Calu3 (cell line): ENCODE measurements around the gene KRTAP1-1. TPM values are rescaled to one million over a fixed set of nuclear protein-coding genes. Genes with fewer than 3 reads are reported as not detected.
"Not testable (repeated sequence)": the region's sequence is repeated elsewhere in the genome, so short reads cannot be mapped to it uniquely, and the experiment has no call there.

Source experiments
- BruUV-seq: library from RNA; stranded (reverse); fragments of 400-500 nt; replicated peaks from 2 replicates; lab custom pipeline; 2021; lab: Mats Ljungman, UMichigan
- CTCF ChIA-PET: fragments of 300-600 bp; sonication (Branson Sonifier 250); formaldehyde crosslinking; loops from one replicate; lab custom pipeline; 2022; ENCODE audit warnings: antibody characterized with exemption; lab: Charles Lee
- DNase-seq: peaks from one replicate; pipeline ENCODE4 v3.0.0; 2022
- H3K27ac Mint-ChIP-seq: one replicate; pipeline ENCODE4 v1.8.0; 2022; ENCODE audit warnings: mixed read lengths; ENCODE audit not compliant: unreplicated experiment
- H3K27me3 Mint-ChIP-seq: one replicate; pipeline ENCODE4 v1.8.0; 2022; ENCODE audit warnings: mixed read lengths; ENCODE audit not compliant: unreplicated experiment
- H3K36me3 Mint-ChIP-seq: one replicate; pipeline ENCODE4 v1.8.0; 2022; ENCODE audit warnings: mild to moderate bottlenecking, moderate library complexity, mixed read lengths; ENCODE audit not compliant: insufficient read depth, unreplicated experiment
- H3K4me1 Mint-ChIP-seq: one replicate; pipeline ENCODE4 v1.8.0; 2022; ENCODE audit warnings: mild to moderate bottlenecking, low read depth, mixed read lengths; ENCODE audit not compliant: unreplicated experiment
- H3K4me3 Mint-ChIP-seq: one replicate; pipeline ENCODE4 v1.8.0; 2022; ENCODE audit warnings: mild to moderate bottlenecking, low read depth, moderate library complexity, mixed read lengths; ENCODE audit not compliant: unreplicated experiment
- H3K9me3 Mint-ChIP-seq: one replicate; pipeline ENCODE4 v1.8.0; 2022; ENCODE audit warnings: low read depth, mixed read lengths; ENCODE audit not compliant: unreplicated experiment
- intact Hi-C: fragments of 100-400 bp; cut with micrococcal nuclease; formaldehyde crosslinking; loops from one replicate; pipeline ENCODE4 v1.10.0; 2022; ENCODE audit not compliant: unreplicated experiment
- total RNA-seq: library from RNA; stranded (reverse); gene quantifications from 2 replicates; pipeline ENCODE4 v1.2.3, GENCODE V29; 2022
- TF ChIP-seq, protein P1 (sequence below): fragments of 200-600 bp; IDR thresholded peaks from one replicate; pipeline ENCODE4 v1.8.0; 2022; ENCODE audit warnings: antibody characterized with exemption; ENCODE audit not compliant: unreplicated experiment

Gene KRTAP1-1
- total RNA-seq, 1 experiment from 2014 or later, result 10.2 TPM

DNA sequence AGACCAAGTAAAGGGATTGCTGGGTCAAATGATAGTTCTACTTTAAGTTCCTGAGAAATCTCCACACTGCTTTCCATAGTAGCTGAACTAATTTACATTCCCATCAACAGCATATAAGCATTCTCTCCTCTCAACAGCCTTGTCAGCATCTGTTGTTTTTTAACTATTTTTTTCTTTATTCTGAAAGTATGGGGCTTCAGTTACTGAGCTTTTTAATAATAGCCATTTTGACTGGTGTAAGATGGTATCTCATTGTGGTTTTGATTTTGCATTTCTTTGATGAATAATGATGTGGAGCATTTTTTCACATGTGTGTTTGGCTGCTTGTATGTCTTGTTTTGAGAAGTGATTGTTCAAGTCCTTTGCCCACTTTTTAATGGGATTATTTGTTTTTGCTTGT is 11.3 kb upstream of the KRTAP1-1 start:
- peaks cover 2% of the 10 kb centered on the region for H3K9me3 Mint-ChIP-seq
- BruUV-seq, result no TSS peak
- H3K27me3 Mint-ChIP-seq, result no peaks in the 10 kb centered on the region
- H3K4me1 Mint-ChIP-seq, result peaks cover 26% of the 10 kb centered on the region
- intact Hi-C loops, result no loop called here
- TF ChIP-seq, protein P1, sequence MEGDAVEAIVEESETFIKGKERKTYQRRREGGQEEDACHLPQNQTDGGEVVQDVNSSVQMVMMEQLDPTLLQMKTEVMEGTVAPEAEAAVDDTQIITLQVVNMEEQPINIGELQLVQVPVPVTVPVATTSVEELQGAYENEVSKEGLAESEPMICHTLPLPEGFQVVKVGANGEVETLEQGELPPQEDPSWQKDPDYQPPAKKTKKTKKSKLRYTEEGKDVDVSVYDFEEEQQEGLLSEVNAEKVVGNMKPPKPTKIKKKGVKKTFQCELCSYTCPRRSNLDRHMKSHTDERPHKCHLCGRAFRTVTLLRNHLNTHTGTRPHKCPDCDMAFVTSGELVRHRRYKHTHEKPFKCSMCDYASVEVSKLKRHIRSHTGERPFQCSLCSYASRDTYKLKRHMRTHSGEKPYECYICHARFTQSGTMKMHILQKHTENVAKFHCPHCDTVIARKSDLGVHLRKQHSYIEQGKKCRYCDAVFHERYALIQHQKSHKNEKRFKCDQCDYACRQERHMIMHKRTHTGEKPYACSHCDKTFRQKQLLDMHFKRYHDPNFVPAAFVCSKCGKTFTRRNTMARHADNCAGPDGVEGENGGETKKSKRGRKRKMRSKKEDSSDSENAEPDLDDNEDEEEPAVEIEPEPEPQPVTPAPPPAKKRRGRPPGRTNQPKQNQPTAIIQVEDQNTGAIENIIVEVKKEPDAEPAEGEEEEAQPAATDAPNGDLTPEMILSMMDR, result no peak
- CTCF ChIA-PET, result interaction anchor here (0.9 kb wide), 1 partner anchor 10 kb away, joined by 4 read pairs; no protein-coding TSS in a partner anchor
- H3K36me3 Mint-ChIP-seq, result no peaks in the 10 kb centered on the region
- DNase-seq, result no peak
- H3K4me3 Mint-ChIP-seq, result no peak overlapping the region
- H3K27ac Mint-ChIP-seq, result no peak overlapping the region

DNA sequence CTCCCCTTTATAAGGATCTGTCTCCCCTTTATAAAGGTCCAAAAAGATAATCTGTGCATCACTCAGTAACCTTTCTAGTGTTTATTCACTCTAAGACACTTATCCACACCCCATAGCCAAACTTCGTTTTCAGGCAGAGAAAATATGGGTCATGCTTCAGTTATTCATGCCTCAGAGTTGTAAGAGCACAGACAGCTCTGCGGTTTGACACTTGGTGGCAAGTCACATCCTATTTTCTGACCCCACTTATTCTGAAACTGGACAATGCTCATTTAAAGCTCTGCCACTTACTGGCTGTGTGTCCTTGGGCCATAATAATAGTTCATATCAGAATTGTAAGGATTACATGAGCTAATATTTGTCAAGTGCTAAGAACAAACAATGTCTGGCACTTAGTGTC is 7.9 kb upstream of the KRTAP1-1 start:
- peaks cover 27% of the 10 kb centered on the region for H3K4me1 Mint-ChIP-seq
- no peaks in the 10 kb centered on the region for H3K27me3 Mint-ChIP-seq
- no TSS peak for BruUV-seq
- H3K4me3 Mint-ChIP-seq, result no peak overlapping the region
- CTCF ChIA-PET, result interaction anchor here (1.0 kb wide), 1 partner anchor 15 kb away, joined by 3 read pairs; no protein-coding TSS in a partner anchor
- peaks cover 3% of the 10 kb centered on the region for H3K9me3 Mint-ChIP-seq
- intact Hi-C loops, result no loop called here
- no peak for DNase-seq
- H3K36me3 Mint-ChIP-seq, result no peaks in the 10 kb centered on the region
- TF ChIP-seq, protein P1, result no peak
- H3K27ac Mint-ChIP-seq, result no peak overlapping the region

DNA sequence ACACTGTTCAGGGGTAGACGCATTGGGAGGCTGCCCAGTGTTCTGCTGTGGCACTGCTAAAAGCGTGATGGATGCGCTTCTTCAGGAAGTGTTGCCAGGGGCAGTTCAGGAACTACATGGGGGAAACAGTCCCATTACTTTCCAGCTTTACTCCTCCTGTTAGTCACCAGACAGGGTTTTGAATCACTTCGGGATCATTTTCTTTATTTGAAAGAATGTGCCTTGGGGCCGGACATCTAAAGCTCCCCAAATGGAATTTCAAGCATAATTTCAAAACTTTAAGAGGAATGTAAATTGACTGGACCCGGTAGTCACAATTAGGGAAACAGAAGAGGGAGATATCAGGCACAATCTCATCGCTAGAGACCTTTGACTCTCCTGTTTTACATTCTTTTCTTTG is 7.2 kb upstream of the KRTAP1-1 start:
- no peaks in the 10 kb centered on the region for H3K27me3 Mint-ChIP-seq
- intact Hi-C loops, result no loop called here
- H3K36me3 Mint-ChIP-seq, result no peaks in the 10 kb centered on the region
- CTCF ChIA-PET, result interaction anchor here (1.0 kb wide), 1 partner anchor 16 kb away, joined by 3 read pairs; no protein-coding TSS in a partner anchor
- DNase-seq, result no peak
- no peak overlapping the region for H3K27ac Mint-ChIP-seq
- H3K9me3 Mint-ChIP-seq, result peaks cover 6% of the 10 kb centered on the region
- no TSS peak for BruUV-seq
- H3K4me3 Mint-ChIP-seq, result no peak overlapping the region
- TF ChIP-seq, protein P1, result no peak
- peaks cover 34% of the 10 kb centered on the region for H3K4me1 Mint-ChIP-seq

GRCh38 chr17:41046735-41047465 is 5.7 kb upstream of the KRTAP1-1 start, which contains the start of gene KRTAP2-1:
TSS of gene KRTAP2-1 (minus strand) at chr17:41047316. CDS start at chr17:41047267, 49 bp downstream.
- intact Hi-C loops, H3K36me3 Mint-ChIP-seq, BruUV-seq, DNase-seq, H3K9me3 Mint-ChIP-seq, H3K27ac Mint-ChIP-seq, H3K4me3 Mint-ChIP-seq, H3K27me3 Mint-ChIP-seq, CTCF ChIA-PET: not testable (repeated sequence)
- H3K4me1 Mint-ChIP-seq, result peaks cover 37% of the 10 kb centered on the region

GRCh38 chr17:41042953-41043352 is 1.7 kb upstream of the KRTAP1-1 start:
- no TSS peak for BruUV-seq
- CTCF ChIA-PET, result interaction anchor here (0.9 kb wide), 1 partner anchor 84 kb away, joined by 3 read pairs; no protein-coding TSS in a partner anchor
- peaks cover 7% of the 10 kb centered on the region for H3K9me3 Mint-ChIP-seq
- no peaks in the 10 kb centered on the region for H3K27me3 Mint-ChIP-seq
- no peak overlapping the region for H3K27ac Mint-ChIP-seq
- TF ChIP-seq, protein P1, result no peak
- no peak overlapping the region for H3K4me3 Mint-ChIP-seq
- peaks cover 6% of the 10 kb centered on the region for H3K36me3 Mint-ChIP-seq
- no peak for DNase-seq
- peaks cover 35% of the 10 kb centered on the region for H3K4me1 Mint-ChIP-seq
- intact Hi-C loops, result loop anchor here (2.0 to 5.0 kb wide), 2 partner anchors 18 to 41 kb away; partner anchors contain the start of gene KRTAP2-3
